B cell (primary cell): Measurements from ENCODE around the gene MICALL2. TPM values are rescaled to one million over a fixed set of nuclear protein-coding genes. Genes with fewer than 3 reads are reported as not detected.

ENCODE experiments used
- ATAC-seq: fragments of 200-7000 bp; cut with Tn5 transposase; one replicate; pipeline ENCODE4 v1.10.0; 2021; ENCODE audit warnings: low read depth, mild to moderate bottlenecking, moderate number of reproducible peaks, moderate library complexity
- CTCF ChIA-PET: fragments of 350-600 bp; sonication (Branson Sonifier 250); formaldehyde crosslinking; loops from one replicate; lab custom pipeline; 2021; ENCODE audit warnings: antibody characterized with exemption, inconsistent platforms; lab: Charles Lee
- POLR2A ChIA-PET: fragments of 350-600 bp; sonication (Branson Sonifier 250); formaldehyde crosslinking; loops from one replicate; lab custom pipeline; 2021; ENCODE audit warnings: antibody characterized with exemption; lab: Charles Lee
- DNase-seq: peaks from one replicate; pipeline ENCODE4 v3.0.0; 2013
- H2AFZ ChIP-seq: 2 replicates; pipeline ENCODE4 v1.6.1; 2012; ENCODE audit warnings: mild to moderate bottlenecking, low read depth, low read length; ENCODE audit not compliant: insufficient read depth, poor library complexity, severe bottlenecking
- H3K27ac ChIP-seq, 2 donors: 1 replicate in 1 of 2; 2 replicates in 1 of 2; pipeline ENCODE4 v1.5.1; 2012 to 2013; ENCODE audit warnings: low read length in 2 of 2, mild to moderate bottlenecking in 2 of 2, moderate library complexity in 1 of 2
- H3K27me3 ChIP-seq, 4 experiments: fragments of 200-600 bp in 1 of 4; sonication (generic) in 1 of 4; replicated peaks in 1 of 4; 1 replicate in 2 of 4; 2 replicates in 2 of 4; pipeline versions ENCODE4 v1.6.1 to v1.7.0; 2013 to 2016; ENCODE audit warnings: low read length in 3 of 4, mild to moderate bottlenecking in 2 of 4, mixed read lengths in 1 of 4, moderate library complexity in 1 of 4; ENCODE audit not compliant: insufficient read depth in 4 of 4, control insufficient read depth in 3 of 4; ENCODE audit errors: control extremely low read depth in 1 of 4
- H3K36me3 ChIP-seq, 2 experiments: replicated peaks in 1 of 2; 1 replicate in 1 of 2; 2 replicates in 1 of 2; pipeline versions ENCODE4 v1.6.1 to v1.7.1; 2013; ENCODE audit warnings: low read length in 1 of 2; ENCODE audit not compliant: insufficient read depth in 2 of 2, control insufficient read depth in 1 of 2; ENCODE audit errors: control extremely low read depth in 1 of 2, extremely low read depth in 1 of 2
- H3K4me1 ChIP-seq, 2 donors: fragments of 200-600 bp in 1 of 2; sonication (generic) in 1 of 2; 1 replicate in 1 of 2; 2 replicates in 1 of 2; pipeline versions ENCODE4 v1.5.1 to v1.6.1; 2013 to 2017; ENCODE audit warnings: low read length in 2 of 2; ENCODE audit not compliant: control insufficient read depth in 2 of 2, insufficient read depth in 2 of 2
- H3K4me2 ChIP-seq: replicated peaks from 2 replicates; pipeline ENCODE3; 2012; ENCODE audit warnings: mild to moderate bottlenecking, low read depth, low read length; ENCODE audit not compliant: poor library complexity, severe bottlenecking
- H3K4me3 ChIP-seq, 5 experiments: fragments of 200-600 bp in 1 of 5; sonication (generic) in 1 of 5; 1 replicate in 3 of 5; 2 replicates in 2 of 5; pipeline versions ENCODE4 v1.5.1 to v1.7.0; 2011 to 2016; ENCODE audit warnings: low read length in 4 of 5, mild to moderate bottlenecking in 4 of 5, low read depth in 2 of 5, control low read depth in 1 of 5, moderate library complexity in 1 of 5; ENCODE audit not compliant: insufficient read depth in 1 of 5; ENCODE audit errors: control extremely low read depth in 1 of 5, extremely low read depth in 1 of 5
- H3K79me2 ChIP-seq: fragments of 200-600 bp; sonication (generic); one replicate; pipeline ENCODE4 v1.6.0; 2016; ENCODE audit warnings: low read length; ENCODE audit not compliant: control insufficient read depth, insufficient read depth
- H3K9ac ChIP-seq: fragments of 200-600 bp; sonication (generic); 2 replicates; pipeline ENCODE4 v1.6.1; 2017; ENCODE audit warnings: mild to moderate bottlenecking, low read length, moderate library complexity
- H3K9me3 ChIP-seq, 3 donors: one replicate each; pipeline versions ENCODE4 v1.6.1 to v1.7.1; 2013; ENCODE audit warnings: low read length in 2 of 3; ENCODE audit not compliant: control insufficient read depth in 2 of 3, insufficient read depth in 1 of 3; ENCODE audit errors: control extremely low read depth in 1 of 3
- H4K20me1 ChIP-seq: 2 replicates; pipeline ENCODE4 v1.6.0; 2012; ENCODE audit warnings: mild to moderate bottlenecking, low read length; ENCODE audit not compliant: insufficient read depth, control insufficient read depth, poor library complexity, severe bottlenecking
- H3K27ac Mint-ChIP-seq: one replicate; pipeline ENCODE4 v1.8.0; 2021; ENCODE audit warnings: mixed read lengths
- H3K27me3 Mint-ChIP-seq: one replicate; pipeline ENCODE4 v1.8.0; 2021; ENCODE audit warnings: mixed read lengths
- H3K4me1 Mint-ChIP-seq: one replicate; pipeline ENCODE4 v1.8.0; 2021; ENCODE audit warnings: mixed read lengths
- H3K4me3 Mint-ChIP-seq: one replicate; pipeline ENCODE4 v1.8.0; 2021; ENCODE audit warnings: mixed read lengths
- H3K9me3 Mint-ChIP-seq: one replicate; pipeline ENCODE4 v1.8.0; 2022; ENCODE audit warnings: mixed read lengths; ENCODE audit not compliant: insufficient read depth
- CTCF ChIP-seq: fragments of 200-600 bp; IDR thresholded peaks from one replicate; pipeline ENCODE4 v1.8.0; 2022; ENCODE audit warnings: antibody characterized with exemption, mild to moderate bottlenecking
- EZH2 ChIP-seq: IDR thresholded peaks from 2 replicates; pipeline ENCODE4 v1.6.1; 2012; ENCODE audit warnings: borderline replicate concordance, low read depth, mild to moderate bottlenecking, moderate library complexity, low read length; ENCODE audit not compliant: insufficient read depth, poor library complexity, severe bottlenecking
- WGBS: methylation state at CpG from one replicate; pipeline ENCODE4 v1.1.5; 2013; ENCODE audit warnings: missing lambda C conversion rate; ENCODE audit not compliant: insufficient coverage; 5-methylcytosine and 5-hydroxymethylcytosine counted together
- intact Hi-C: fragments of 100-400 bp; cut with micrococcal nuclease; formaldehyde crosslinking; loops from one replicate; pipeline ENCODE4 v1.10.0; 2022
- polyA plus RNA-seq: library from polyadenylated mRNA; depleted of rRNA; stranded (reverse); fragments of >200 nt; gene quantifications from 2 replicates; pipeline ENCODE4 v1.2.3, GENCODE V29; 2012
- total RNA-seq, 2 donors: library from RNA; stranded (reverse); fragments of 120-200 nt in 1 of 2; gene quantifications; 1 replicate in 1 of 2; 2 replicates in 1 of 2; pipeline versions ENCODE4 v1.2.3 to v1.2.4, GENCODE V29; 2013 to 2022

The MICALL2 gene
- total and polyA plus RNA-seq, 2 donors (not counting 1 experiment from before 2014, with no cell fraction given): 0.85 to 0.94 TPM

- no peaks in the 10 kb centered on the region for H3K27me3 ChIP-seq
- ChIA-PET CTCF (no interaction called here), POLR2A (no interaction called here)
- Mint-ChIP-seq H3K27me3 (peaks cover 27% of the 10 kb centered on the region), H3K27ac (no peak overlapping the region), H3K9me3 (no peaks in the 10 kb centered on the region), H3K4me1 (peaks cover 7% of the 10 kb centered on the region), H3K4me3 (no peak overlapping the region)
- H3K27ac ChIP-seq: no peak overlapping the region
- no peak overlapping the region for H3K4me3 ChIP-seq
- 76% methylated on average over 5 of the region's 7 CpGs for WGBS
- H3K9me3 ChIP-seq: peaks cover 0 to 5% (median 0%) of the 10 kb centered on the region in 3 donors
- H2AFZ ChIP-seq: no peak overlapping the region
- H3K4me2 ChIP-seq: no peak overlapping the region
- no peak for ATAC-seq
- DNase-seq: no peak
- no peaks in the 10 kb centered on the region for H4K20me1 ChIP-seq
- H3K9ac ChIP-seq: no peak overlapping the region
- H3K4me1 ChIP-seq: no peaks in the 10 kb centered on the region
- TF ChIP-seq EZH2: no peak
- TF ChIP-seq CTCF: no peak
- H3K79me2 ChIP-seq: no peaks in the 10 kb centered on the region
- intact Hi-C loops: no loop called here
- H3K36me3 ChIP-seq: no peaks in the 10 kb centered on the region
Measured at GRCh38 chr7:1419688-1420087, 39.6 kb downstream of the MICALL2 start.

GRCh38 chr7:1419310-1419634, 40.0 kb downstream of the MICALL2 start:
- no peaks in the 10 kb centered on the region for H3K79me2 ChIP-seq
- Mint-ChIP-seq H3K4me1 (peaks cover 7% of the 10 kb centered on the region), H3K27me3 (peaks cover 23% of the 10 kb centered on the region), H3K27ac (peak overlapping the region; percentile 32), H3K4me3 (no peak overlapping the region), H3K9me3 (no peaks in the 10 kb centered on the region)
- DNase-seq (no peak), ATAC-seq (no peak)
- no peak overlapping the region for H3K4me2 ChIP-seq
- no peak overlapping the region for H3K27ac ChIP-seq
- no peaks in the 10 kb centered on the region for H4K20me1 ChIP-seq
- no peak overlapping the region for H3K9ac ChIP-seq
- TF ChIP-seq EZH2 (no peak), CTCF (no peak)
- no peaks in the 10 kb centered on the region for H3K36me3 ChIP-seq
- ChIA-PET POLR2A (no interaction called here), CTCF (no interaction called here)
- no peaks in the 10 kb centered on the region for H3K27me3 ChIP-seq
- no peaks in the 10 kb centered on the region for H3K4me1 ChIP-seq
- H3K4me3 ChIP-seq: no peak overlapping the region
- 95% methylated on average over 11 of the region's 11 CpGs for WGBS
- no peak overlapping the region for H2AFZ ChIP-seq
- peaks cover 0 to 5% (median 0%) of the 10 kb centered on the region in 3 donors for H3K9me3 ChIP-seq
- intact Hi-C loops: no loop called here
